Measurements from ENCODE around the gene ITFG1. TPM values are rescaled to one million over a fixed set of nuclear protein-coding genes. Genes with fewer than 3 reads are reported as not detected.

ITFG1 gene
- total and polyA plus RNA-seq, 2 of the 13 experiments (the other 11 are each of a cell fraction or from before 2014, with no cell fraction given) = 74.5 to 150 TPM

GRCh38 chr16:47141773-47142485, 318.9 kb downstream of the ITFG1 start (continued):
- no peak for TF ChIP-seq CREBL2 (CRISPR knock-in tag; IDR thresholded peaks at IDR 0.05; ENCODE audit: borderline replicate concordance)
- TF ChIP-seq TFDP1 (CRISPR knock-in tag; IDR thresholded peaks at IDR 0.05; ENCODE audit: borderline replicate concordance) = peak; percentile 42; the same call in 1 of the 2 replicates
- TF ChIP-seq ZNF124 (CRISPR knock-in tag; IDR thresholded peaks at IDR 0.05) = peak; percentile 59; the same call in 1 of the 2 replicates
- TF ChIP-seq MYC (CRISPR knock-in tag; IDR thresholded peaks at IDR 0.05; ENCODE audit: borderline replicate concordance) = peak; percentile 36; the same call in 1 of the 2 replicates
- 0 out of 2 replicates have a peak, but pooled peaks have one; percentile 31 for TF ChIP-seq ZBTB7B (CRISPR knock-in tag; IDR thresholded peaks at IDR 0.05)
- TF ChIP-seq TFE3 (CRISPR knock-in tag; IDR thresholded peaks at IDR 0.05) = no peak
- TF ChIP-seq ZSCAN21 (CRISPR knock-in tag; IDR thresholded peaks at IDR 0.05; ENCODE audit: borderline replicate concordance) = 0 out of 2 replicates have a peak, but pooled peaks have one; percentile 48
- TF ChIP-seq ZFP91 (CRISPR knock-in tag; IDR thresholded peaks at IDR 0.05; ENCODE audit: borderline replicate concordance) = peak; percentile 56; the same call in 1 of the 2 replicates
- TF ChIP-seq PRDM4 (CRISPR knock-in tag; IDR thresholded peaks at IDR 0.05; ENCODE audit: borderline replicate concordance) = no peak
- peak; percentile 57 for TF ChIP-seq GATAD1 (CRISPR knock-in tag; IDR thresholded peaks at IDR 0.05)
- no peak for TF ChIP-seq CREB1 (IDR thresholded peaks at IDR 0.05)
- TF ChIP-seq CREB1 (CRISPR knock-in tag; IDR thresholded peaks at IDR 0.05) = no peak
- TF ChIP-seq HNF1B (CRISPR knock-in tag; IDR thresholded peaks at IDR 0.05) = peak; percentile 46; the same call in 1 of the 2 replicates
- TF ChIP-seq HMGXB3 (CRISPR knock-in tag; IDR thresholded peaks at IDR 0.05; ENCODE audit: borderline replicate concordance) = peak; percentile 86; the same call in 1 of the 2 replicates

All from HepG2 (cell line).